ENCODE results near the gene C6orf89.
"Not testable (repeated sequence)": the region's sequence is repeated elsewhere in the genome, so short reads cannot be mapped to it uniquely, and the experiment has no call there.

The C6orf89 gene

DNA sequence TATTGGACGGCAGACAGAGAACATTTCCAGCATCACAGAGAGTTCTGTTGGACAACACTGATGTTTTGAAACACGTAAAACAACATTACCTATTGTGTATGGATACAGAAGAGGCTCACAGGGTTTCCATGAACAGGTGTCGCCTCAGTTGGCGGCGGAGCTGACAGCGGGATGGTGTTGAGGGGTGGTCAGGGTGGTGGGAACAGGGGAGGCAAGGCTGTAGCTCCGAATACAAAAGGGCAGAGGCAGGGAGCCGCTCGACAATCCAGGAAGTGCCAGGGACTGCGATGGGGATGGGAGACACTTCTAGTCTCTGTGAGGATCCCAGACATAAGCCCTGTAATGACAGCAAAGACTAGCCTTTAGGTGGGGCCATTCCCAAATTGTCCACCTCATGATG lies 54.3 kb downstream of the C6orf89 start:
- DNase-seq (ENCODE audit: low read depth): no peak
- no peak overlapping the region for H3K4me3 ChIP-seq (ENCODE audit: control insufficient read depth, low read depth, low read length)
- TF ChIP-seq, protein P1, sequence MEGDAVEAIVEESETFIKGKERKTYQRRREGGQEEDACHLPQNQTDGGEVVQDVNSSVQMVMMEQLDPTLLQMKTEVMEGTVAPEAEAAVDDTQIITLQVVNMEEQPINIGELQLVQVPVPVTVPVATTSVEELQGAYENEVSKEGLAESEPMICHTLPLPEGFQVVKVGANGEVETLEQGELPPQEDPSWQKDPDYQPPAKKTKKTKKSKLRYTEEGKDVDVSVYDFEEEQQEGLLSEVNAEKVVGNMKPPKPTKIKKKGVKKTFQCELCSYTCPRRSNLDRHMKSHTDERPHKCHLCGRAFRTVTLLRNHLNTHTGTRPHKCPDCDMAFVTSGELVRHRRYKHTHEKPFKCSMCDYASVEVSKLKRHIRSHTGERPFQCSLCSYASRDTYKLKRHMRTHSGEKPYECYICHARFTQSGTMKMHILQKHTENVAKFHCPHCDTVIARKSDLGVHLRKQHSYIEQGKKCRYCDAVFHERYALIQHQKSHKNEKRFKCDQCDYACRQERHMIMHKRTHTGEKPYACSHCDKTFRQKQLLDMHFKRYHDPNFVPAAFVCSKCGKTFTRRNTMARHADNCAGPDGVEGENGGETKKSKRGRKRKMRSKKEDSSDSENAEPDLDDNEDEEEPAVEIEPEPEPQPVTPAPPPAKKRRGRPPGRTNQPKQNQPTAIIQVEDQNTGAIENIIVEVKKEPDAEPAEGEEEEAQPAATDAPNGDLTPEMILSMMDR (IDR thresholded peaks at IDR 0.05; ENCODE audit: control insufficient read depth, insufficient read depth, low read depth, low read length, missing control alignments): no peak

DNA sequence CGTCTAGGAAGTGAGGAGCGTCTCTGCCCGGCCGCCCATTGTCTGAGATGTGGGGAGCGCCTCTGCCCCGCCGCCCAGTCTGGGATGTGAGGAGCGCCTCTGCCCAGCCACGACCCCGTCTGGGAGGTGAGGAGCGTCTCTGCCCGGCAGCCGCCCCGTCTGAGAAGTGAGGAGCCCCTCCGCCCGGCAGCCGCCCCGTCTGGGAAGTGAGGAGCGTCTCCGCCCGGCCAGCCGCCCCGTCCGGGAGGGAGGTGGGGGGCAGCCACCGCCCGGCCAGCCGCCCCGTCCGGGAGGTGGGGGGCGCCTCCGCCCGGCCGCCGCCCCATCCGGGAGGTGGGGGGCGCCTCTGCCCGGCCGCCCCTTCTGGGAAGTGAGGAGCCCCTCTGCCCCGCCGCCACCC lies 55.8 kb downstream of the C6orf89 start:
- not testable (repeated sequence) for DNase-seq (ENCODE audit: low read depth)

DNA sequence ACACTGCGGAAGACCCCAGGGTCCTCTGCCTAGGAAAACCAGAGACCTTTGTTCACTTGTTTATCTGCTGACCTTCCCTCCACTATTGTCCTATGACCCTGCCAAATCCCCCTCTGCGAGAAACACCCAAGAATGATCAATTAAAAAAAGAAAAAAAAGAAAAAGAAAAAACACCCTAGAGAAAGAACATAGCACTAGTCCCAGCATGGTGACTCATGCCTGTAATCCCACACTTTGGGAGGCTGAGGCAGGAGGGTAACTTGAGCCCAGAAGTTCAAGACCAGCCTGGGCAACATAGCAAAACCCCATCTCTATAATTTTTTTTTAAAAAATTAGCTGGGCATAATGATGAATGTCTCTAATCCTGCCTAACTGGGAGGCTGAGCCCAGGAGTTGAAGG lies 56.6 kb downstream of the C6orf89 start:
- not testable (repeated sequence) for H3K4me3 ChIP-seq (ENCODE audit: control insufficient read depth, low read depth, low read length); DNase-seq (ENCODE audit: low read depth)

More for the DNA sequence above, 55.8 kb downstream of the C6orf89 start:
- not testable (repeated sequence) for H3K4me3 ChIP-seq (ENCODE audit: control insufficient read depth, low read depth, low read length)

DNA sequence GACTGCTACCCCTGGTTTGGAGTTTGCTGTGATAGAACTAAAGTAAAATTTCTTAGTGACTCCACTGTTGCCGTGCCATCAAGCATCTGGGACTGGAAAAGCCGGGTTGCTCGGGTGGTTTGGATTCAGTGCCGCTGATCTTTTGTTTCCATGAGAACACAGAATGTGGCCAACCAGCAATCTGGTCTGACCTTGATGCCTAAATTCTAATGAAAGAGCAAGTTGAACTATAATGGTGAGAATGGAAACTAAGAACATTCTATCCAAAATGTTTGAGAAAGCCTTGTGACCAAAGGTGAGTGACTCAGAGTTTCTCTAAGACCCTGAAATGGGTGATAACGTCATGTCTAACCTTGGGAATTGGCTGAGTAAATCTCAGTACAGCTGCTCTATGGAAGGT lies 58.9 kb downstream of the C6orf89 start:
- TF ChIP-seq, protein P1 (IDR thresholded peaks at IDR 0.05; ENCODE audit: control insufficient read depth, insufficient read depth, low read depth, low read length, missing control alignments): no peak
- DNase-seq (ENCODE audit: low read depth): no peak
- H3K4me3 ChIP-seq (ENCODE audit: control insufficient read depth, low read depth, low read length): no peak overlapping the region

DNA sequence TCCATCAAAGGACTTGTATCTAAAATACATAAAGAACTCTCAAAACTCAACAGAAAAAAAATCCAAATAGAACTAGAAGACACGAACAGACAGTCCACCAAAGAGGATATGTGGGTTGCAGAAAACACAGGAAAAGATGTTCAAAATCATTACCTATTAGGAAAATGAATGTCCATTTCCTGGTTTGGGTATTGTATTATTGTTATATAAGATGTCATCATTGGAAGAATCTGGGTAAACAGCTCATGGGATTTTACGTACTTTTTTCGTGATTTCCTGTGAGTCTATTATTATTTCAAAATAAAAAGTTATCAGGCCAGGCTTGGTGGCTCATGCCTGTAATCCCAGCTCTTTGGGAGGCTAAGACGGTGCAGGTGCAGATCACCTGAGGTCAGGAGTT lies 59.5 kb downstream of the C6orf89 start:
- H3K4me3 ChIP-seq (ENCODE audit: control insufficient read depth, low read depth, low read length): no peak overlapping the region
- TF ChIP-seq, protein P1 (IDR thresholded peaks at IDR 0.05; ENCODE audit: control insufficient read depth, insufficient read depth, low read depth, low read length, missing control alignments): no peak
- no peak for DNase-seq (ENCODE audit: low read depth)

DNA sequence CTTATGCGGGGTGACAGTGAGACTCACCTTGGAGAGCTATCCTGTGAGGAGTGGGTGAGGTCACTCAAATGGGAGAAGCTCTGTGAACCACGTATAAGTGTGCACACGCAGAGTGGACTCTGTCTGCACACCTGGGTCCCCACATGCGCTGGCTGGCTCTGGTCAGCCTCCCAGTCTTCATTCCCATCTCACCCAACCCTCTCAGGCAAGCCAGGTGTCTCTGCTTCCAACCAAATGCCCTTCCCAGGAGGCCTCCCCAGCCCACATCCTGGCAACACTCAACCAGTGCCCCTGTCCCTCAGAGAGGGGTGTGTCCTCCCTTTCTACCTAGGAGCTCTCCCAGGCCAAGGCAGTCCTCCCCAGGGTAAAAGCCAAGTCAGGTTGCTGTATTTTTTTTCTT lies 60.8 kb downstream of the C6orf89 start:
- TF ChIP-seq, protein P1 (IDR thresholded peaks at IDR 0.05; ENCODE audit: control insufficient read depth, insufficient read depth, low read depth, low read length, missing control alignments): no peak
- DNase-seq (ENCODE audit: low read depth): no peak
- H3K4me3 ChIP-seq (ENCODE audit: control insufficient read depth, low read depth, low read length): no peak overlapping the region

DNA sequence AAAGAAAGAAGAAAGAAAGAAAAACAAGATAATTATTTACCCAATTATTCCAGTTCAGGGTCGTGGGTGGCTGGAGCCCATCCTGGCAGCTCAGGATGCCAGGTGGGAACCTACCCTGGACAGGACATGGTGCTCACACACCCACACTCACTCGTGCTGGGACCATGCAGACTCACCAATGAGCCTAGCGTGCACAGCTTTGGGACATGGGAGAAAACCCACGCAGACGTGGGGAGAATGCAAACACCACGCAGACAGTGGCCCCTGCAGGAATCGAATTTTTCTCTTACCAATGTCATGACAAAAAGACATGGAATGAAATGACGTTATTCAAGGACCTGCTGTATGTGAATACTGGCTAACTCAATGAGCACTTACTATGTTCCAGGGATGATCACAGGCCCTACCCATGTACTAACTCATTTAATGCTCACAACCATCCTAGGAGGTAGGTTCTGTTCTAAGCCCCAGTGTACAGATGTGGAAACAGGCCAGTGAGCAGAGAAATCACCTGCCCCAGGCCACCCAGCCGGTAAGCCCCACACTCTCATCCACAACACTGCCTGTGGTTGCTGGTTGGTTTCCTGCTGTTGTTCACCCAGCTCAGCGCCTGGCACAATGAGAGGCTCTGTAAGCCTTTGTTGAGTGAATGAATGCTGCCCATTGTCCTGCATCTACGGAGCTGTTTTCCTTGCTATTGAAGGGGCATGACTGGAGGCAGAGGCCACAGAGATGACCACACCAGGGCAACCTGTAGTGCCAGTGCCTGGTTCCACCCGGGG lies 62.0 kb downstream of the C6orf89 start:
- H3K4me3 ChIP-seq (ENCODE audit: control insufficient read depth, low read depth, low read length): no peak overlapping the region
- no peak for DNase-seq (ENCODE audit: low read depth)

DNA sequence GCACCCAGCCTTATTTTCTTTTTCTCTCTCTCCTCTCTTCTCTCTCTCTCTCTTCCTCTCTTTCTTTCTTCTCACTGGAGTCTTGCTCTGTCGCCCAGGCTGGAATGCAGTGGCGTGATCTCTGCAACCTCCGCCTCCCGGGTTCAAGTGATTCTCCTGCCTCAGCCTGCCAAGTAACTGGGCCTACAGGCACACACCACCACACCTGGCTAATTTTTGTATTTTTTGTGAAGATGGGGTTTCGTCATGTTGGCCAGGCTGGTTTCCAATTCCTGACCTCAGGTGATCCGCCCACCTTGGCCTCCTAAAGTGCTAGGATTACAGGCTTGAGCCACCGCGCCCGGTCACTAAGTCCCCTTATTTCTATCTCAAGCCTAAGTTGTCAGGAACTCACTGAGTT lies 63.3 kb downstream of the C6orf89 start:
- not testable (repeated sequence) for H3K4me3 ChIP-seq (ENCODE audit: control insufficient read depth, low read depth, low read length); DNase-seq (ENCODE audit: low read depth)

More for the DNA sequence above, 62.0 kb downstream of the C6orf89 start:
- TF ChIP-seq, protein P1 (IDR thresholded peaks at IDR 0.05; ENCODE audit: control insufficient read depth, insufficient read depth, low read depth, low read length, missing control alignments): no peak

Data from AG09309 (cell line).